ENCODE measurements around the gene SURF4. TPM values are rescaled to one million over a fixed set of nuclear protein-coding genes. Genes with fewer than 3 reads are reported as not detected.

Gene SURF4
- total and polyA plus RNA-seq, 2 of the 13 experiments (the other 11 are each of a cell fraction or from before 2014, with no cell fraction given) = 220 to 265 TPM

DNA sequence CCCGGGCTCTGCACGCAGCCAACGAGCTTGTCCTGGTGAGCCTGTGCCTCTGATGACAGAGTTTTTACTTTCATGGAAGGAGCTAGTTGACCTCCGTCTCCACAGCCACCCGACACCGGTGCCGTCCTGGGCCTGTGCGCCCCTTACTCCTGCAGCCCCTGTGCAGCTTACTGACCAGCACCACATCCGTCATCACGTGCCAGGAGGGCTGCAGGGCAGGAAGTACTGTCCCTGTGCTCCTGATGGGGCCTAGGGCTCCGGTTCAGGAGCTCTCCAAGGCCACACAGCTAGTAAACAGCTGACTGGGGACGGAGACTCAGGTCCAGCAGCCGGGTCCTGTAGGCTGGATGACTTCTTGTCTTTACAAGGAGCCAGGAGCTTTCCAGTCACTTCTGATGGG lies 10.5 kb upstream of the SURF4 start (continued):
- TF ChIP-seq, protein P1, sequence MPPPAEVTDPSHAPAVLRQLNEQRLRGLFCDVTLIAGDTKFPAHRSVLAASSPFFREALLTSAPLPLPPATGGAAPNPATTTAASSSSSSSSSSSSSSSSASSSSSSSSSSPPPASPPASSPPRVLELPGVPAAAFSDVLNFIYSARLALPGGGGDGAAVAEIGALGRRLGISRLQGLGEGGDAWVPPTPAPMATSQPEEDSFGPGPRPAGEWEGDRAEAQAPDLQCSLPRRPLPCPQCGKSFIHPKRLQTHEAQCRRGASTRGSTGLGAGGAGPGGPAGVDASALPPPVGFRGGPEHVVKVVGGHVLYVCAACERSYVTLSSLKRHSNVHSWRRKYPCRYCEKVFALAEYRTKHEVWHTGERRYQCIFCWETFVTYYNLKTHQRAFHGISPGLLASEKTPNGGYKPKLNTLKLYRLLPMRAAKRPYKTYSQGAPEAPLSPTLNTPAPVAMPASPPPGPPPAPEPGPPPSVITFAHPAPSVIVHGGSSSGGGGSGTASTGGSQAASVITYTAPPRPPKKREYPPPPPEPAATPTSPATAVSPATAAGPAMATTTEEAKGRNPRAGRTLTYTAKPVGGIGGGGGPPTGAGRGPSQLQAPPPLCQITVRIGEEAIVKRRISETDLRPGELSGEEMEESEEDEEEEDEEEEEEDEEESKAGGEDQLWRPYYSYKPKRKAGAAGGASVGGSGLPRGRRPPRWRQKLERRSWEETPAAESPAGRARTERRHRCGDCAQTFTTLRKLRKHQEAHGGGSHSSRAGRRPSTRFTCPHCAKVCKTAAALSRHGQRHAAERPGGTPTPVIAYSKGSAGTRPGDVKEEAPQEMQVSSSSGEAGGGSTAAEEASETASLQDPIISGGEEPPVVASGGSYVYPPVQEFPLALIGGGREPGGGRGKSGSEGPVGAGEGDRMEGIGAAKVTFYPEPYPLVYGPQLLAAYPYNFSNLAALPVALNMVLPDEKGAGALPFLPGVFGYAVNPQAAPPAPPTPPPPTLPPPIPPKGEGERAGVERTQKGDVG (CRISPR knock-in tag; IDR thresholded peaks at IDR 0.05; ENCODE audit: borderline replicate concordance) = peak; percentile 79; the same call in 1 of the 2 replicates
- TF ChIP-seq BCL6 (CRISPR knock-in tag; IDR thresholded peaks at IDR 0.05) (no peak), CREB1 (IDR thresholded peaks at IDR 0.05) (no peak), CREB1 (CRISPR knock-in tag; IDR thresholded peaks at IDR 0.05) (no peak), ATF7 (IDR thresholded peaks at IDR 0.05) (no peak), ATF7 (CRISPR knock-in tag; IDR thresholded peaks at IDR 0.05) (no peak), ZFP82 (CRISPR knock-in tag; IDR thresholded peaks at IDR 0.05; ENCODE audit: borderline replicate concordance) (no peak), FOSL2 (CRISPR knock-in tag; IDR thresholded peaks at IDR 0.05) (no peak), IRF2 (CRISPR knock-in tag; IDR thresholded peaks at IDR 0.05) (0 out of 2 replicates have a peak, but pooled peaks have one; percentile 52), ZNF546 (CRISPR knock-in tag; conservative IDR thresholded peaks at IDR 0.05) (no peak), REPIN1 (CRISPR knock-in tag; IDR thresholded peaks at IDR 0.05; ENCODE audit: borderline replicate concordance, low read depth) (no peak), ERF (CRISPR knock-in tag; IDR thresholded peaks at IDR 0.05) (peak; percentile 73; the same call in 1 of the 2 replicates), PHF20 (CRISPR knock-in tag; IDR thresholded peaks at IDR 0.05) (no peak), PPARG (CRISPR knock-in tag; conservative IDR thresholded peaks at IDR 0.05) (no peak), DPF2 (CRISPR knock-in tag; IDR thresholded peaks at IDR 0.05; ENCODE audit: borderline replicate concordance, low read depth) (no peak), HMG20A (CRISPR knock-in tag; IDR thresholded peaks at IDR 0.05; ENCODE audit: borderline replicate concordance) (no peak; the same call in 1 of the 2 replicates), ATF1 (CRISPR knock-in tag; IDR thresholded peaks at IDR 0.05) (no peak), MAF1 (CRISPR knock-in tag; IDR thresholded peaks at IDR 0.05; ENCODE audit: borderline replicate concordance) (no peak), ZKSCAN1 (IDR thresholded peaks at IDR 0.05; ENCODE audit: low read length) (no peak), DR1 (CRISPR knock-in tag; IDR thresholded peaks at IDR 0.05) (no peak), ZNF543 (CRISPR knock-in tag; IDR thresholded peaks at IDR 0.05) (no peak), TOPORS (CRISPR knock-in tag; IDR thresholded peaks at IDR 0.05) (no peak), CCDC6 (CRISPR knock-in tag; IDR thresholded peaks at IDR 0.05) (no peak), PRMT3 (CRISPR knock-in tag; IDR thresholded peaks at IDR 0.05; ENCODE audit: borderline replicate concordance, low read depth) (no peak), ZNF567 (CRISPR knock-in tag; IDR thresholded peaks at IDR 0.05; ENCODE audit: borderline replicate concordance) (no peak), IKZF1 (IDR thresholded peaks at IDR 0.05) (no peak)
- TF ChIP-seq, protein P2, sequence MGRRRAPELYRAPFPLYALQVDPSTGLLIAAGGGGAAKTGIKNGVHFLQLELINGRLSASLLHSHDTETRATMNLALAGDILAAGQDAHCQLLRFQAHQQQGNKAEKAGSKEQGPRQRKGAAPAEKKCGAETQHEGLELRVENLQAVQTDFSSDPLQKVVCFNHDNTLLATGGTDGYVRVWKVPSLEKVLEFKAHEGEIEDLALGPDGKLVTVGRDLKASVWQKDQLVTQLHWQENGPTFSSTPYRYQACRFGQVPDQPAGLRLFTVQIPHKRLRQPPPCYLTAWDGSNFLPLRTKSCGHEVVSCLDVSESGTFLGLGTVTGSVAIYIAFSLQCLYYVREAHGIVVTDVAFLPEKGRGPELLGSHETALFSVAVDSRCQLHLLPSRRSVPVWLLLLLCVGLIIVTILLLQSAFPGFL (CRISPR knock-in tag; IDR thresholded peaks at IDR 0.05) = no peak
- TF ChIP-seq, protein P3, sequence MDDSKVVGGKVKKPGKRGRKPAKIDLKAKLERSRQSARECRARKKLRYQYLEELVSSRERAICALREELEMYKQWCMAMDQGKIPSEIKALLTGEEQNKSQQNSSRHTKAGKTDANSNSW (CRISPR knock-in tag; IDR thresholded peaks at IDR 0.05; ENCODE audit: borderline replicate concordance) = no peak
- TF ChIP-seq, protein P4, sequence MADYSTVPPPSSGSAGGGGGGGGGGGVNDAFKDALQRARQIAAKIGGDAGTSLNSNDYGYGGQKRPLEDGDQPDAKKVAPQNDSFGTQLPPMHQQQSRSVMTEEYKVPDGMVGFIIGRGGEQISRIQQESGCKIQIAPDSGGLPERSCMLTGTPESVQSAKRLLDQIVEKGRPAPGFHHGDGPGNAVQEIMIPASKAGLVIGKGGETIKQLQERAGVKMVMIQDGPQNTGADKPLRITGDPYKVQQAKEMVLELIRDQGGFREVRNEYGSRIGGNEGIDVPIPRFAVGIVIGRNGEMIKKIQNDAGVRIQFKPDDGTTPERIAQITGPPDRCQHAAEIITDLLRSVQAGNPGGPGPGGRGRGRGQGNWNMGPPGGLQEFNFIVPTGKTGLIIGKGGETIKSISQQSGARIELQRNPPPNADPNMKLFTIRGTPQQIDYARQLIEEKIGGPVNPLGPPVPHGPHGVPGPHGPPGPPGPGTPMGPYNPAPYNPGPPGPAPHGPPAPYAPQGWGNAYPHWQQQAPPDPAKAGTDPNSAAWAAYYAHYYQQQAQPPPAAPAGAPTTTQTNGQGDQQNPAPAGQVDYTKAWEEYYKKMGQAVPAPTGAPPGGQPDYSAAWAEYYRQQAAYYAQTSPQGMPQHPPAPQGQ (CRISPR knock-in tag; IDR thresholded peaks at IDR 0.05; ENCODE audit: borderline replicate concordance) = no peak
